Astrocyte (in vitro differentiated cells and primary cell): ENCODE measurements around the gene MCUR1.

ENCODE experiments used
- EZH2 ChIP-seq: IDR thresholded peaks from 2 replicates; pipeline ENCODE4 v1.6.1; 2012; ENCODE audit warnings: mild to moderate bottlenecking, low read length, inconsistent platforms; ENCODE audit not compliant: insufficient read depth
- TF ChIP-seq, protein P1 (sequence below): IDR thresholded peaks from 2 replicates; pipeline ENCODE4 v1.5.1; 2011; ENCODE audit warnings: low read depth, mild to moderate bottlenecking, inconsistent platforms, low read length, moderate library complexity; ENCODE audit not compliant: insufficient read depth

DNA sequence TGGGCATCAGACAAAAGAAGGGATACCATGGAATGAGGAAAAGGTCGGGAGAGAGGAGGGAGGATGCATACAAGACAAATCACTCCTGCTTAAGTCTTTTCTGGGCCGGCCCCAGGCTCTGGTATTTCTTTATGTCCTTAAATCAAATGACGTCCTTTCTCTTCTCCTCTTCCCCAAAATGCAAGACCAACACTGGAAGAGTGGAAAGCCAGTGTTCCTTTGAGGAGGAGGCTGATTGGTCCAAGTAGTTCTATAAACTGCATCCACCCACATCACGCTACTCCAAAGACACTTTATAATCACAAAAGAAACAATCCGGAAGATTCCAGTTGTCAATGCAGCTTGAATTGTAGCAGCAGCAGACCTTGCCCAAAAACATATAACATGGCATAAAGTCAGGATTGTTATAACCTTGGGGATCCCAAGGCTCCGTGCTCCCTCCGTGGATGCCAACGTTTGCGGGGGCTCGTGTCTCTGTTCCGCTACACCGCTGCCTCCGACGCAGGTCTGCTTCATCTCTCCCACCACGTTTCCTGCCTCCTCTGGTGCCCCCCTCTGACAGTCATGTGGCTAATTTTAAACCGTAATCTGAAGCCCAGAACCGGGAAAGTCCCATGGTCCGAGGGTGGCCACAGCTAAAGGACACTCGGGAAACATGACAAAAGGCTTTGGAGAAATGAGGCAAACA is 47.1 kb downstream of the MCUR1 start:
- TF ChIP-seq, protein P1, sequence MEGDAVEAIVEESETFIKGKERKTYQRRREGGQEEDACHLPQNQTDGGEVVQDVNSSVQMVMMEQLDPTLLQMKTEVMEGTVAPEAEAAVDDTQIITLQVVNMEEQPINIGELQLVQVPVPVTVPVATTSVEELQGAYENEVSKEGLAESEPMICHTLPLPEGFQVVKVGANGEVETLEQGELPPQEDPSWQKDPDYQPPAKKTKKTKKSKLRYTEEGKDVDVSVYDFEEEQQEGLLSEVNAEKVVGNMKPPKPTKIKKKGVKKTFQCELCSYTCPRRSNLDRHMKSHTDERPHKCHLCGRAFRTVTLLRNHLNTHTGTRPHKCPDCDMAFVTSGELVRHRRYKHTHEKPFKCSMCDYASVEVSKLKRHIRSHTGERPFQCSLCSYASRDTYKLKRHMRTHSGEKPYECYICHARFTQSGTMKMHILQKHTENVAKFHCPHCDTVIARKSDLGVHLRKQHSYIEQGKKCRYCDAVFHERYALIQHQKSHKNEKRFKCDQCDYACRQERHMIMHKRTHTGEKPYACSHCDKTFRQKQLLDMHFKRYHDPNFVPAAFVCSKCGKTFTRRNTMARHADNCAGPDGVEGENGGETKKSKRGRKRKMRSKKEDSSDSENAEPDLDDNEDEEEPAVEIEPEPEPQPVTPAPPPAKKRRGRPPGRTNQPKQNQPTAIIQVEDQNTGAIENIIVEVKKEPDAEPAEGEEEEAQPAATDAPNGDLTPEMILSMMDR = no peak
- TF ChIP-seq EZH2 = no peak
